ENCODE results near the gene DENND1A. TPM values are rescaled to one million over a fixed set of nuclear protein-coding genes. Genes with fewer than 3 reads are reported as not detected.

DENND1A gene
- polyA plus RNA-seq, 1 experiment: 16.2 TPM

GRCh38 chr9:123534336-123534735, 395.6 kb downstream of the DENND1A start:
- no peaks in the 10 kb centered on the region for H3K27me3 ChIP-seq (ENCODE audit: control insufficient read depth, insufficient read depth, low read length)
- POLR2A ChIA-PET: no interaction called here
- TF ChIP-seq, protein P1, sequence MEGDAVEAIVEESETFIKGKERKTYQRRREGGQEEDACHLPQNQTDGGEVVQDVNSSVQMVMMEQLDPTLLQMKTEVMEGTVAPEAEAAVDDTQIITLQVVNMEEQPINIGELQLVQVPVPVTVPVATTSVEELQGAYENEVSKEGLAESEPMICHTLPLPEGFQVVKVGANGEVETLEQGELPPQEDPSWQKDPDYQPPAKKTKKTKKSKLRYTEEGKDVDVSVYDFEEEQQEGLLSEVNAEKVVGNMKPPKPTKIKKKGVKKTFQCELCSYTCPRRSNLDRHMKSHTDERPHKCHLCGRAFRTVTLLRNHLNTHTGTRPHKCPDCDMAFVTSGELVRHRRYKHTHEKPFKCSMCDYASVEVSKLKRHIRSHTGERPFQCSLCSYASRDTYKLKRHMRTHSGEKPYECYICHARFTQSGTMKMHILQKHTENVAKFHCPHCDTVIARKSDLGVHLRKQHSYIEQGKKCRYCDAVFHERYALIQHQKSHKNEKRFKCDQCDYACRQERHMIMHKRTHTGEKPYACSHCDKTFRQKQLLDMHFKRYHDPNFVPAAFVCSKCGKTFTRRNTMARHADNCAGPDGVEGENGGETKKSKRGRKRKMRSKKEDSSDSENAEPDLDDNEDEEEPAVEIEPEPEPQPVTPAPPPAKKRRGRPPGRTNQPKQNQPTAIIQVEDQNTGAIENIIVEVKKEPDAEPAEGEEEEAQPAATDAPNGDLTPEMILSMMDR (IDR thresholded peaks at IDR 0.05; ENCODE audit: low read depth, low read length): no peak
- H3K9me3 ChIP-seq (ENCODE audit: control insufficient read depth, insufficient read depth, low read length): no peaks in the 10 kb centered on the region
- H3K4me3 ChIP-seq (ENCODE audit: low read depth, low read length): no peak overlapping the region
- no peak for DNase-seq (ENCODE audit: low read depth, low spot score)
- CTCF ChIA-PET: interaction anchor here (0.7 to 1.0 kb wide), 2 partner anchors 8 to 507 kb away, joined by 3 to 5 read pairs; no protein-coding TSS in a partner anchor
- no peak overlapping the region for H3K27ac ChIP-seq (ENCODE audit: low read depth, low read length)

DNA sequence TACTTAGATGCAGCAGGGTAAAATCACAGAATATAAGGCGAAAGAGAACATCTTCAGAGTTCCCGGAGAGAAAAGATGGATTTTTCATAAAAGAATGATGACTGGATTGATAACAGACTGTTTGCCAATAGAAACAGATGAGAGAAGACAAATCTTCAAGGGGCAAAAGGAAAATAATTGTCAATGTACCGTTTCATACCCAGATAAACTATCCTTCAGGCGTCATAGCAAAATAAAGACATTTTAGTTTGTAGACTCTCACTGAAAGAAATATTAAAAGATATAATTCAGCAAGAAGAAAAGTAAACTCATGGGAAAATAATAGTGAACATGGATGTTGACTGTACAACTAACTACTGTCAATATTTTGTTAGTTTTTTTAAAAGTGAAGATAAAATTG, 399.7 kb downstream of the DENND1A start:
- ChIA-PET CTCF (no interaction called here), POLR2A (no interaction called here)
- Histone ChIP-seq H3K27me3 (ENCODE audit: control insufficient read depth, insufficient read depth, low read length) (no peaks in the 10 kb centered on the region), H3K27ac (ENCODE audit: low read depth, low read length) (no peak overlapping the region), H3K9me3 (ENCODE audit: control insufficient read depth, insufficient read depth, low read length) (no peaks in the 10 kb centered on the region), H3K4me3 (ENCODE audit: low read depth, low read length) (no peak overlapping the region)
- TF ChIP-seq, protein P1 (IDR thresholded peaks at IDR 0.05; ENCODE audit: low read depth, low read length): no peak
- DNase-seq (ENCODE audit: low read depth, low spot score): no peak

- DNase-seq (ENCODE audit: low read depth, low spot score): no peak
- TF ChIP-seq, protein P1 (IDR thresholded peaks at IDR 0.05; ENCODE audit: low read depth, low read length): no peak
- Histone ChIP-seq H3K9me3 (ENCODE audit: control insufficient read depth, insufficient read depth, low read length) (no peaks in the 10 kb centered on the region), H3K27ac (ENCODE audit: low read depth, low read length) (no peak overlapping the region), H3K27me3 (ENCODE audit: control insufficient read depth, insufficient read depth, low read length) (no peaks in the 10 kb centered on the region), H3K4me3 (ENCODE audit: low read depth, low read length) (no peak overlapping the region)
- ChIA-PET POLR2A (no interaction called here), CTCF (interaction anchor here (1.2 kb wide), 1 partner anchor 13 kb away, joined by 3 read pairs; no protein-coding TSS in a partner anchor)
Measured at GRCh38 chr9:123528501-123528900, 401.4 kb downstream of the DENND1A start.

DNA sequence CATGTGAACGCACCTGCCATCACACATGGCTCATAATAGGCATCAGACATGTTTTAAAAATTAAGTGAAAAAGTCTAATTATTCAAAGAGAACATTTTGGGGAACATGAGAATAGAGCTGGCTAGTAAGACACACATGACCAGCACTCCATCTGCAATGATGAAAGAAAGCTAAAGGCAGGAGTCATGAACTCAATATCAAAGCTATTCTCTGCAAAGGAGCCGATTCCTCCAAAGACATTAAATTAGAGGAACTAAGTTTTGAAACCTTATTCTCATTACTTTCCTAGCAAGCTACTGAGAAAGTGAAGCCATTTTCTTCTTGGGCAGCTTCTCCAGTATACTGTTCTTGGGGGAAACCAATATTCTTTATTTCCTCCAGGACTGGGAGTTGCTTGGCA, 401.9 kb downstream of the DENND1A start:
- ChIA-PET POLR2A (no interaction called here), CTCF (no interaction called here)

GRCh38 chr9:123525957-123526356, 404.0 kb downstream of the DENND1A start:
- DNase-seq (ENCODE audit: low read depth, low spot score): no peak
- CTCF ChIA-PET: no interaction called here
- Histone ChIP-seq H3K27ac (ENCODE audit: low read depth, low read length) (no peak overlapping the region), H3K4me3 (ENCODE audit: low read depth, low read length) (no peak overlapping the region), H3K9me3 (ENCODE audit: control insufficient read depth, insufficient read depth, low read length) (no peaks in the 10 kb centered on the region), H3K27me3 (ENCODE audit: control insufficient read depth, insufficient read depth, low read length) (no peaks in the 10 kb centered on the region)
- POLR2A ChIA-PET: no interaction called here
- TF ChIP-seq, protein P1 (IDR thresholded peaks at IDR 0.05; ENCODE audit: low read depth, low read length): no peak

More for the DNA sequence above, 401.9 kb downstream of the DENND1A start:
- TF ChIP-seq, protein P1 (IDR thresholded peaks at IDR 0.05; ENCODE audit: low read depth, low read length): no peak
- Histone ChIP-seq H3K27me3 (ENCODE audit: control insufficient read depth, insufficient read depth, low read length) (no peaks in the 10 kb centered on the region), H3K4me3 (ENCODE audit: low read depth, low read length) (no peak overlapping the region), H3K27ac (ENCODE audit: low read depth, low read length) (no peak overlapping the region), H3K9me3 (ENCODE audit: control insufficient read depth, insufficient read depth, low read length) (no peaks in the 10 kb centered on the region)
- no peak for DNase-seq (ENCODE audit: low read depth, low spot score)
